ENCODE results near the gene HAUS5.

The HAUS5 gene

GRCh38 chr19:35661995-35662340, 49.4 kb downstream of the HAUS5 start:
- TF ChIP-seq EGR1 (IDR thresholded peaks at IDR 0.05) (no peak), TEAD4 (IDR thresholded peaks at IDR 0.05) (no peak), TCF12 (IDR thresholded peaks at IDR 0.05; ENCODE audit: low read depth) (no peak), USF1 (IDR thresholded peaks at IDR 0.05) (no peak), NFIC (IDR thresholded peaks at IDR 0.05) (no peak), CREB1 (IDR thresholded peaks at IDR 0.05; ENCODE audit: low read depth) (no peak), TAF1 (IDR thresholded peaks at IDR 0.05; ENCODE audit: low read depth) (no peak), EP300 (IDR thresholded peaks at IDR 0.05; ENCODE audit: borderline replicate concordance) (no peak), FOXM1 (IDR thresholded peaks at IDR 0.05; ENCODE audit: borderline replicate concordance, low read depth) (no peak), YY1 (IDR thresholded peaks at IDR 0.05; ENCODE audit: low read depth) (no peak), ZBTB7A (IDR thresholded peaks at IDR 0.05; ENCODE audit: low read depth) (no peak), RAD21 (IDR thresholded peaks at IDR 0.05; ENCODE audit: low read depth) (no peak), CEBPB (IDR thresholded peaks at IDR 0.05) (no peak)
- TF ChIP-seq, protein P1, sequence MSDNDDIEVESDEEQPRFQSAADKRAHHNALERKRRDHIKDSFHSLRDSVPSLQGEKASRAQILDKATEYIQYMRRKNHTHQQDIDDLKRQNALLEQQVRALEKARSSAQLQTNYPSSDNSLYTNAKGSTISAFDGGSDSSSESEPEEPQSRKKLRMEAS (IDR thresholded peaks at IDR 0.05), result no peak
- TF ChIP-seq, protein P2, sequence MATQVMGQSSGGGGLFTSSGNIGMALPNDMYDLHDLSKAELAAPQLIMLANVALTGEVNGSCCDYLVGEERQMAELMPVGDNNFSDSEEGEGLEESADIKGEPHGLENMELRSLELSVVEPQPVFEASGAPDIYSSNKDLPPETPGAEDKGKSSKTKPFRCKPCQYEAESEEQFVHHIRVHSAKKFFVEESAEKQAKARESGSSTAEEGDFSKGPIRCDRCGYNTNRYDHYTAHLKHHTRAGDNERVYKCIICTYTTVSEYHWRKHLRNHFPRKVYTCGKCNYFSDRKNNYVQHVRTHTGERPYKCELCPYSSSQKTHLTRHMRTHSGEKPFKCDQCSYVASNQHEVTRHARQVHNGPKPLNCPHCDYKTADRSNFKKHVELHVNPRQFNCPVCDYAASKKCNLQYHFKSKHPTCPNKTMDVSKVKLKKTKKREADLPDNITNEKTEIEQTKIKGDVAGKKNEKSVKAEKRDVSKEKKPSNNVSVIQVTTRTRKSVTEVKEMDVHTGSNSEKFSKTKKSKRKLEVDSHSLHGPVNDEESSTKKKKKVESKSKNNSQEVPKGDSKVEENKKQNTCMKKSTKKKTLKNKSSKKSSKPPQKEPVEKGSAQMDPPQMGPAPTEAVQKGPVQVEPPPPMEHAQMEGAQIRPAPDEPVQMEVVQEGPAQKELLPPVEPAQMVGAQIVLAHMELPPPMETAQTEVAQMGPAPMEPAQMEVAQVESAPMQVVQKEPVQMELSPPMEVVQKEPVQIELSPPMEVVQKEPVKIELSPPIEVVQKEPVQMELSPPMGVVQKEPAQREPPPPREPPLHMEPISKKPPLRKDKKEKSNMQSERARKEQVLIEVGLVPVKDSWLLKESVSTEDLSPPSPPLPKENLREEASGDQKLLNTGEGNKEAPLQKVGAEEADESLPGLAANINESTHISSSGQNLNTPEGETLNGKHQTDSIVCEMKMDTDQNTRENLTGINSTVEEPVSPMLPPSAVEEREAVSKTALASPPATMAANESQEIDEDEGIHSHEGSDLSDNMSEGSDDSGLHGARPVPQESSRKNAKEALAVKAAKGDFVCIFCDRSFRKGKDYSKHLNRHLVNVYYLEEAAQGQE (IDR thresholded peaks at IDR 0.05; ENCODE audit: low read depth), result no peak

DNA sequence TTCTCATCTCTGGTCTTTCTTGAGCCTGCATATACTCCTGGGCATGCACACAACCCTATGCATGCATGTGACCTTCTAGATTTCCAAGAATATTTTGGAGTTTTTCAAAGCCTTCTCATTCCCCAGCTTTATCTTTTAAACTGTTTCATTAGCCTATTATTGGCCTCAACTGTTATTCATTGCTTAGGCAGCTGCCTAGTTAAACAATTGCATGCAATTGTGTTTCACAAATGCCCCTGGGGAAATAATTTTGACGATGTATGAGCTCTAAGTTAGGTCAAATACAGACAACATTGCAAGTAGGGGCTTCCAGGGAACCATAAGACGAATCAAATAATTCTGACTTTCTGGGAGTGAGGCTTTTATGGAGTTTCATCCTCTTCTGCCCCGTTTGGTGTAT, 51.4 kb downstream of the HAUS5 start:
- TF ChIP-seq NFIC (IDR thresholded peaks at IDR 0.05) (no peak), TEAD4 (IDR thresholded peaks at IDR 0.05) (no peak), CEBPB (IDR thresholded peaks at IDR 0.05) (no peak), EGR1 (IDR thresholded peaks at IDR 0.05) (no peak), CREB1 (IDR thresholded peaks at IDR 0.05; ENCODE audit: low read depth) (no peak)
- TF ChIP-seq, protein P2 (IDR thresholded peaks at IDR 0.05; ENCODE audit: low read depth), result no peak

- no peak for TF ChIP-seq TEAD4 (IDR thresholded peaks at IDR 0.05)
- TF ChIP-seq NFIC (IDR thresholded peaks at IDR 0.05), result no peak
- TF ChIP-seq USF1 (IDR thresholded peaks at IDR 0.05), result no peak
- TF ChIP-seq EGR1 (IDR thresholded peaks at IDR 0.05), result no peak
- no peak for TF ChIP-seq TCF12 (IDR thresholded peaks at IDR 0.05; ENCODE audit: low read depth)
- TF ChIP-seq YY1 (IDR thresholded peaks at IDR 0.05; ENCODE audit: low read depth), result no peak
- TF ChIP-seq, protein P2 (IDR thresholded peaks at IDR 0.05; ENCODE audit: low read depth), result no peak
- no peak for TF ChIP-seq EP300 (IDR thresholded peaks at IDR 0.05; ENCODE audit: borderline replicate concordance)
- TF ChIP-seq CEBPB (IDR thresholded peaks at IDR 0.05), result no peak
Observed at GRCh38 chr19:35665157-35665556, 52.6 kb downstream of the HAUS5 start.

DNA sequence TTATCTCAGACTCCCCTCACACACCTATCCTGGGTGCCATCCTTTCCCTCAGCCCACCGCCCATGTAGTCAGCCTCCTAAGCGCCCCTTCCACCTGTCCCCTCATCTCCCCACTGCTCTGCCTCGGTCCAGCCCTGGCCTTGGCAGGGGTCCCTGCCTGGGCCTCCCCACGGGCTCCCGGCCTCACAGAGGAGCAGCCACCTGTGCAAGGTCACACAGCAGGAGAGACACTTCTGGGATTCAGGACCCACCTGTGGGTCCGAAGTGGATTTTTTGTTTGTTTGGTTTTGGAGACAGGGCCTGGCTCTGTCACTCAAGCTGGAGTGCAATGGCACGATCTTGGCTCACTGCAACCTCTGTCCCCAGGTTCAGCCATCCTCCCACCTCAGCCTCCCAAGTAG, 53.1 kb downstream of the HAUS5 start:
- TF ChIP-seq USF1 (IDR thresholded peaks at IDR 0.05), result no peak
- no peak for TF ChIP-seq YY1 (IDR thresholded peaks at IDR 0.05; ENCODE audit: low read depth)
- TF ChIP-seq EP300 (IDR thresholded peaks at IDR 0.05; ENCODE audit: borderline replicate concordance), result no peak
- TF ChIP-seq EGR1 (IDR thresholded peaks at IDR 0.05), result no peak
- no peak for TF ChIP-seq NFIC (IDR thresholded peaks at IDR 0.05)
- TF ChIP-seq CEBPB (IDR thresholded peaks at IDR 0.05), result no peak
- TF ChIP-seq ZBTB7A (IDR thresholded peaks at IDR 0.05; ENCODE audit: low read depth), result no peak
- no peak for TF ChIP-seq TAF1 (IDR thresholded peaks at IDR 0.05; ENCODE audit: low read depth)
- no peak for TF ChIP-seq RAD21 (IDR thresholded peaks at IDR 0.05; ENCODE audit: low read depth)
- TF ChIP-seq TEAD4 (IDR thresholded peaks at IDR 0.05), result no peak
- no peak for TF ChIP-seq CREB1 (IDR thresholded peaks at IDR 0.05; ENCODE audit: low read depth)
- TF ChIP-seq, protein P1 (IDR thresholded peaks at IDR 0.05), result no peak
- TF ChIP-seq TCF12 (IDR thresholded peaks at IDR 0.05; ENCODE audit: low read depth), result no peak
- TF ChIP-seq FOXM1 (IDR thresholded peaks at IDR 0.05; ENCODE audit: borderline replicate concordance, low read depth), result no peak
- TF ChIP-seq, protein P2 (IDR thresholded peaks at IDR 0.05; ENCODE audit: low read depth), result no peak

Measured in Ishikawa (cell line).